GM23338 (cell line): Measurements from ENCODE around the gene GPR176. TPM values are rescaled to one million over a fixed set of nuclear protein-coding genes. Genes with fewer than 3 reads are reported as not detected.

Experiments used
- ATAC-seq: fragments of 200-7000 bp; cut with Tn5 transposase; 3 replicates; pipeline ENCODE4 v1.9.1; 2020
- DNase-seq: peaks from one replicate; pipeline ENCODE4 v3.0.0-alpha.2; 2015; ENCODE audit warnings: low spot score
- H2AFZ ChIP-seq: fragments of 200-600 bp; sonication (generic); 2 replicates; pipeline ENCODE4 v1.8.0; 2016; ENCODE audit warnings: antibody characterized with exemption, mild to moderate bottlenecking, moderate library complexity
- H3F3A ChIP-seq: fragments of 200-600 bp; sonication (generic); replicated peaks from 2 replicates; pipeline ENCODE4 v1.8.0; 2017; ENCODE audit warnings: antibody characterized with exemption, mixed run types, low read depth
- H3K27ac ChIP-seq: fragments of 200-600 bp; sonication (generic); 2 replicates; pipeline ENCODE4 v1.6.1; 2016; ENCODE audit warnings: low read depth
- H3K27me3 ChIP-seq: fragments of 200-600 bp; sonication (generic); 2 replicates; pipeline ENCODE4 v1.8.0; 2016; ENCODE audit warnings: mild to moderate bottlenecking, mixed run types, moderate library complexity; ENCODE audit not compliant: insufficient read depth
- H3K36me3 ChIP-seq: fragments of 200-600 bp; sonication (generic); 2 replicates; pipeline ENCODE4 v1.8.0; 2016; ENCODE audit warnings: mild to moderate bottlenecking; ENCODE audit not compliant: insufficient read depth
- H3K4me1 ChIP-seq: fragments of 200-600 bp; sonication (generic); 2 replicates; pipeline ENCODE4 v1.8.0; 2016; ENCODE audit warnings: mild to moderate bottlenecking, moderate library complexity; ENCODE audit not compliant: insufficient read depth
- H3K4me2 ChIP-seq: fragments of 200-600 bp; sonication (generic); 2 replicates; pipeline ENCODE4 v1.7.1; 2017; ENCODE audit warnings: mixed run types
- H3K4me3 ChIP-seq: fragments of 200-600 bp; sonication (generic); 2 replicates; pipeline ENCODE4 v1.6.1; 2016; ENCODE audit warnings: mixed run types
- H3K79me2 ChIP-seq: fragments of 200-600 bp; sonication (generic); replicated peaks from 2 replicates; pipeline ENCODE4 v1.8.0; 2017; ENCODE audit warnings: mild to moderate bottlenecking; ENCODE audit not compliant: insufficient read depth
- H3K9me2 ChIP-seq: fragments of 200-600 bp; sonication (generic); 2 replicates; pipeline ENCODE4 v1.8.0; 2017; ENCODE audit not compliant: insufficient read depth
- H4K20me1 ChIP-seq: fragments of 200-600 bp; sonication (generic); replicated peaks from 2 replicates; pipeline ENCODE4 v1.8.0; 2017; ENCODE audit warnings: mild to moderate bottlenecking; ENCODE audit not compliant: insufficient read depth
- H3K27ac Mint-ChIP-seq: 2 replicates; pipeline ENCODE4 v1.8.0; 2020; ENCODE audit warnings: inconsistent platforms, mild to moderate bottlenecking, moderate library complexity, mixed read lengths
- H3K27me3 Mint-ChIP-seq: 3 replicates; pipeline ENCODE4 v1.8.0; 2022; ENCODE audit warnings: low read depth, mild to moderate bottlenecking, moderate library complexity, mixed read lengths, inconsistent platforms; ENCODE audit not compliant: insufficient read depth, poor library complexity
- H3K36me3 Mint-ChIP-seq: 3 replicates; pipeline ENCODE4 v1.8.0; 2021; ENCODE audit warnings: low read depth, mild to moderate bottlenecking, inconsistent platforms, moderate library complexity, mixed read lengths
- H3K4me1 Mint-ChIP-seq: 3 replicates; pipeline ENCODE4 v1.8.0; 2020; ENCODE audit warnings: mild to moderate bottlenecking, inconsistent platforms, mixed read lengths
- H3K4me3 Mint-ChIP-seq: 3 replicates; pipeline ENCODE4 v1.8.0; 2021; ENCODE audit warnings: moderate library complexity, mild to moderate bottlenecking, inconsistent platforms, mixed read lengths
- H3K9me3 Mint-ChIP-seq: 3 replicates; pipeline ENCODE4 v1.8.0; 2020; ENCODE audit warnings: moderate library complexity, mild to moderate bottlenecking, inconsistent platforms, mixed read lengths
- ETS1 ChIP-seq: IDR thresholded peaks from 2 replicates; pipeline ENCODE4 v1.6.1; 2016; ENCODE audit warnings: antibody characterized with exemption
- EZH2 ChIP-seq: fragments of 200-600 bp; sonication (generic); IDR thresholded peaks from one replicate; pipeline ENCODE4 v1.8.0; 2017; ENCODE audit warnings: antibody characterized with exemption, mild to moderate bottlenecking, low read depth; ENCODE audit not compliant: unreplicated experiment
- EZH2phosphoT487 ChIP-seq: fragments of 200-600 bp; sonication (generic); IDR thresholded peaks from one replicate; pipeline ENCODE4 v1.8.1; 2018; ENCODE audit warnings: antibody characterized with exemption; ENCODE audit not compliant: unreplicated experiment
- NANOG ChIP-seq: IDR thresholded peaks from 2 replicates; pipeline ENCODE4 v1.6.1; 2016; ENCODE audit warnings: antibody characterized with exemption, borderline replicate concordance
- POLR2AphosphoS5 ChIP-seq: IDR thresholded peaks from 2 replicates; pipeline ENCODE4 v1.6.1; 2016; ENCODE audit warnings: antibody characterized with exemption, low read depth
- STAT1 ChIP-seq: IDR thresholded peaks from one replicate; pipeline ENCODE4 v1.6.1; 2016; ENCODE audit warnings: antibody characterized with exemption; ENCODE audit not compliant: unreplicated experiment
- ZNF114 ChIP-seq: fragments of 250-450 bp; sonication (Bioruptor Pico); IDR thresholded peaks from 2 replicates; pipeline ENCODE4 v1.5.0; 2020; ENCODE audit warnings: mild to moderate bottlenecking, moderate library complexity
- polyA plus RNA-seq: library from polyadenylated mRNA; unstranded; fragments of >200 nt; fragmentation: Nextera tagmentation; extraction: Ambion mirVana; gene quantifications from 2 replicates; pipeline ENCODE4 v1.2.1, GENCODE V29; 2016
- total RNA-seq: library from RNA; depleted of rRNA; stranded (reverse); fragments of >200 nt; shearing (Covaris generic); gene quantifications from 2 replicates; pipeline ENCODE4 v1.2.3, GENCODE V29; 2014
- TF ChIP-seq, protein P1 (sequence below), 2 experiments: fragments of 200-600 bp in 1 of 2; sonication (generic) in 1 of 2; conservative IDR thresholded peaks; 2 replicates each; pipeline versions ENCODE4 v1.5.1 to v1.6.1; 2016 to 2017; ENCODE audit warnings: antibody characterized with exemption in 2 of 2, low read depth in 2 of 2, mild to moderate bottlenecking in 2 of 2, moderate library complexity in 1 of 2
- TF ChIP-seq, protein P2 (sequence below): fragments of 250-450 bp; sonication (Bioruptor Pico); IDR thresholded peaks from 2 replicates; pipeline ENCODE4 v1.5.0; 2020; ENCODE audit warnings: mild to moderate bottlenecking, moderate library complexity

Gene GPR176
- total and polyA plus RNA-seq, 2 experiments from 2014 or later: 60.0 to 248 TPM

GRCh38 chr15:39918688-39919385 is 1.2 kb downstream of the GPR176 start:
- H3K79me2 ChIP-seq: peaks cover 68% of the 10 kb centered on the region
- H3K27me3 ChIP-seq: no peaks in the 10 kb centered on the region
- H3K4me2 ChIP-seq: peak overlapping the region; percentile 75
- H3K36me3 Mint-ChIP-seq: peaks cover 51% of the 10 kb centered on the region
- no peaks in the 10 kb centered on the region for H3F3A ChIP-seq
- peak overlapping the region; percentile 42 for H3K27ac Mint-ChIP-seq
- no peak for DNase-seq
- H3K4me1 Mint-ChIP-seq: peaks cover 31% of the 10 kb centered on the region
- ATAC-seq: no peak
- no peak for TF ChIP-seq STAT1
- TF ChIP-seq, protein P1, sequence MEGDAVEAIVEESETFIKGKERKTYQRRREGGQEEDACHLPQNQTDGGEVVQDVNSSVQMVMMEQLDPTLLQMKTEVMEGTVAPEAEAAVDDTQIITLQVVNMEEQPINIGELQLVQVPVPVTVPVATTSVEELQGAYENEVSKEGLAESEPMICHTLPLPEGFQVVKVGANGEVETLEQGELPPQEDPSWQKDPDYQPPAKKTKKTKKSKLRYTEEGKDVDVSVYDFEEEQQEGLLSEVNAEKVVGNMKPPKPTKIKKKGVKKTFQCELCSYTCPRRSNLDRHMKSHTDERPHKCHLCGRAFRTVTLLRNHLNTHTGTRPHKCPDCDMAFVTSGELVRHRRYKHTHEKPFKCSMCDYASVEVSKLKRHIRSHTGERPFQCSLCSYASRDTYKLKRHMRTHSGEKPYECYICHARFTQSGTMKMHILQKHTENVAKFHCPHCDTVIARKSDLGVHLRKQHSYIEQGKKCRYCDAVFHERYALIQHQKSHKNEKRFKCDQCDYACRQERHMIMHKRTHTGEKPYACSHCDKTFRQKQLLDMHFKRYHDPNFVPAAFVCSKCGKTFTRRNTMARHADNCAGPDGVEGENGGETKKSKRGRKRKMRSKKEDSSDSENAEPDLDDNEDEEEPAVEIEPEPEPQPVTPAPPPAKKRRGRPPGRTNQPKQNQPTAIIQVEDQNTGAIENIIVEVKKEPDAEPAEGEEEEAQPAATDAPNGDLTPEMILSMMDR (conservative IDR thresholded peaks at IDR 0.05; ENCODE audit: low read depth in 2 of 2): no peak
- TF ChIP-seq EZH2: no peak
- TF ChIP-seq ETS1: no peak
- TF ChIP-seq NANOG: no peak
- H3K4me3 ChIP-seq: peak overlapping the region; percentile 71
- peaks cover 6% of the 10 kb centered on the region; the same call in 1 of the 2 replicates for H3K36me3 ChIP-seq
- peaks cover 4% of the 10 kb centered on the region for H3K9me3 Mint-ChIP-seq
- peaks cover 9% of the 10 kb centered on the region for H3K27me3 Mint-ChIP-seq
- peaks cover 19% of the 10 kb centered on the region for H3K4me1 ChIP-seq
- H2AFZ ChIP-seq: no peak overlapping the region
- no peaks in the 10 kb centered on the region for H3K9me2 ChIP-seq
- peaks cover 15% of the 10 kb centered on the region; the same call in 1 of the 2 replicates for H4K20me1 ChIP-seq
- no peak overlapping the region for H3K27ac ChIP-seq
- H3K4me3 Mint-ChIP-seq: peak overlapping the region; percentile 87

GRCh38 chr15:39914977-39915376 is 5.1 kb downstream of the GPR176 start:
- no peak overlapping the region for H2AFZ ChIP-seq
- no peaks in the 10 kb centered on the region for H3K27me3 ChIP-seq
- H3K9me2 ChIP-seq: no peaks in the 10 kb centered on the region
- H3K79me2 ChIP-seq: peaks cover 100% of the 10 kb centered on the region
- Mint-ChIP-seq H3K4me1 (peaks cover 46% of the 10 kb centered on the region), H3K9me3 (peaks cover 4% of the 10 kb centered on the region), H3K27me3 (peaks cover 11% of the 10 kb centered on the region), H3K27ac (no peak overlapping the region), H3K4me3 (no peak overlapping the region; the same call in 2 of the 3 replicates), H3K36me3 (peaks cover 72% of the 10 kb centered on the region)
- DNase-seq: no peak
- no peak for ATAC-seq
- TF ChIP-seq EZH2phosphoT487 (no peak), EZH2 (no peak), ZNF114 (CRISPR knock-in tag) (no peak), NANOG (no peak), POLR2AphosphoS5 (no peak), ETS1 (no peak)
- TF ChIP-seq, protein P2, sequence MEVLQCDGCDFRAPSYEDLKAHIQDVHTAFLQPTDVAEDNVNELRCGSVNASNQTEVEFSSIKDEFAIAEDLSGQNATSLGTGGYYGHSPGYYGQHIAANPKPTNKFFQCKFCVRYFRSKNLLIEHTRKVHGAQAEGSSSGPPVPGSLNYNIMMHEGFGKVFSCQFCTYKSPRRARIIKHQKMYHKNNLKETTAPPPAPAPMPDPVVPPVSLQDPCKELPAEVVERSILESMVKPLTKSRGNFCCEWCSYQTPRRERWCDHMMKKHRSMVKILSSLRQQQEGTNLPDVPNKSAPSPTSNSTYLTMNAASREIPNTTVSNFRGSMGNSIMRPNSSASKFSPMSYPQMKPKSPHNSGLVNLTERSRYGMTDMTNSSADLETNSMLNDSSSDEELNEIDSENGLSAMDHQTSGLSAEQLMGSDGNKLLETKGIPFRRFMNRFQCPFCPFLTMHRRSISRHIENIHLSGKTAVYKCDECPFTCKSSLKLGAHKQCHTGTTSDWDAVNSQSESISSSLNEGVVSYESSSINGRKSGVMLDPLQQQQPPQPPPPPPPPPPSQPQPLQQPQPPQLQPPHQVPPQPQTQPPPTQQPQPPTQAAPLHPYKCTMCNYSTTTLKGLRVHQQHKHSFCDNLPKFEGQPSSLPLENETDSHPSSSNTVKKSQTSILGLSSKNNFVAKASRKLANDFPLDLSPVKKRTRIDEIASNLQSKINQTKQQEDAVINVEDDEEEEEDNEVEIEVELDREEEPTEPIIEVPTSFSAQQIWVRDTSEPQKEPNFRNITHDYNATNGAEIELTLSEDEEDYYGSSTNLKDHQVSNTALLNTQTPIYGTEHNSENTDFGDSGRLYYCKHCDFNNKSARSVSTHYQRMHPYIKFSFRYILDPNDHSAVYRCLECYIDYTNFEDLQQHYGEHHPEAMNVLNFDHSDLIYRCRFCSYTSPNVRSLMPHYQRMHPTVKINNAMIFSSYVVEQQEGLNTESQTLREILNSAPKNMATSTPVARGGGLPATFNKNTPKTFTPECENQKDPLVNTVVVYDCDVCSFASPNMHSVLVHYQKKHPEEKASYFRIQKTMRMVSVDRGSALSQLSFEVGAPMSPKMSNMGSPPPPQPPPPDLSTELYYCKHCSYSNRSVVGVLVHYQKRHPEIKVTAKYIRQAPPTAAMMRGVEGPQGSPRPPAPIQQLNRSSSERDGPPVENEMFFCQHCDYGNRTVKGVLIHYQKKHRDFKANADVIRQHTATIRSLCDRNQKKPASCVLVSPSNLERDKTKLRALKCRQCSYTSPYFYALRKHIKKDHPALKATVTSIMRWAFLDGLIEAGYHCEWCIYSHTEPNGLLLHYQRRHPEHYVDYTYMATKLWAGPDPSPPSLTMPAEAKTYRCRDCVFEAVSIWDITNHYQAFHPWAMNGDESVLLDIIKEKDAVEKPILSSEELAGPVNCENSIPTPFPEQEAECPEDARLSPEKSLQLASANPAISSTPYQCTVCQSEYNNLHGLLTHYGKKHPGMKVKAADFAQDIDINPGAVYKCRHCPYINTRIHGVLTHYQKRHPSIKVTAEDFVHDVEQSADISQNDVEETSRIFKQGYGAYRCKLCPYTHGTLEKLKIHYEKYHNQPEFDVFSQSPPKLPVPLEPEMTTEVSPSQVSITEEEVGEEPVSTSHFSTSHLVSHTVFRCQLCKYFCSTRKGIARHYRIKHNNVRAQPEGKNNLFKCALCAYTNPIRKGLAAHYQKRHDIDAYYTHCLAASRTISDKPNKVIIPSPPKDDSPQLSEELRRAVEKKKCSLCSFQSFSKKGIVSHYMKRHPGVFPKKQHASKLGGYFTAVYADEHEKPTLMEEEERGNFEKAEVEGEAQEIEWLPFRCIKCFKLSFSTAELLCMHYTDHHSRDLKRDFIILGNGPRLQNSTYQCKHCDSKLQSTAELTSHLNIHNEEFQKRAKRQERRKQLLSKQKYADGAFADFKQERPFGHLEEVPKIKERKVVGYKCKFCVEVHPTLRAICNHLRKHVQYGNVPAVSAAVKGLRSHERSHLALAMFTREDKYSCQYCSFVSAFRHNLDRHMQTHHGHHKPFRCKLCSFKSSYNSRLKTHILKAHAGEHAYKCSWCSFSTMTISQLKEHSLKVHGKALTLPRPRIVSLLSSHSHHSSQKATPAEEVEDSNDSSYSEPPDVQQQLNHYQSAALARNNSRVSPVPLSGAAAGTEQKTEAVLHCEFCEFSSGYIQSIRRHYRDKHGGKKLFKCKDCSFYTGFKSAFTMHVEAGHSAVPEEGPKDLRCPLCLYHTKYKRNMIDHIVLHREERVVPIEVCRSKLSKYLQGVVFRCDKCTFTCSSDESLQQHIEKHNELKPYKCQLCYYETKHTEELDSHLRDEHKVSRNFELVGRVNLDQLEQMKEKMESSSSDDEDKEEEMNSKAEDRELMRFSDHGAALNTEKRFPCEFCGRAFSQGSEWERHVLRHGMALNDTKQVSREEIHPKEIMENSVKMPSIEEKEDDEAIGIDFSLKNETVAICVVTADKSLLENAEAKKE (CRISPR knock-in tag): no peak
- peaks cover 28% of the 10 kb centered on the region for H4K20me1 ChIP-seq
- no peaks in the 10 kb centered on the region for H3F3A ChIP-seq
- H3K36me3 ChIP-seq: peaks cover 6% of the 10 kb centered on the region; the same call in 1 of the 2 replicates
- H3K4me3 ChIP-seq: no peak overlapping the region
- peak overlapping the region; percentile 6; the same call in 1 of the 2 replicates for H3K27ac ChIP-seq
- H3K4me2 ChIP-seq: 0 out of 2 replicates have a peak overlapping the region, but pooled peaks have one; percentile 16
- peaks cover 47% of the 10 kb centered on the region for H3K4me1 ChIP-seq
